Endothelial cell of umbilical vein (primary cell): ENCODE data around the gene SRSF3. TPM values are rescaled to one million over a fixed set of nuclear protein-coding genes. Genes with fewer than 3 reads are reported as not detected.

Experiments used
- BruUV-seq: library from RNA; stranded (reverse); fragments of 400-500 nt; replicated peaks from 2 replicates; lab custom pipeline; 2021; lab: Mats Ljungman, UMichigan
- CTCF ChIA-PET: fragments of 300-600, 350-600 bp; sonication (Branson Sonifier 250); formaldehyde crosslinking; loops from one replicate; lab custom pipeline; 2021; ENCODE audit warnings: antibody characterized with exemption, inconsistent platforms; lab: Charles Lee
- POLR2A ChIA-PET: fragments of 300-600, 350-600 bp; sonication (Branson Sonifier 250); formaldehyde crosslinking; loops from one replicate; lab custom pipeline; 2021; ENCODE audit warnings: antibody characterized with exemption, inconsistent platforms; lab: Charles Lee
- DNase-seq: peaks from one replicate; pipeline ENCODE4 v3.0.0-alpha.2; 2011; ENCODE audit warnings: low read depth, low spot score
- FAIRE-seq: peaks from 2 replicates; lab custom pipeline; 2011; peaks lifted over from hg19 to GRCh38; lab: Jason Lieb, UNC
- H2AFZ ChIP-seq: 2 replicates; pipeline ENCODE4 v1.6.0; 2012; ENCODE audit warnings: low read depth, low read length, control low read depth, inconsistent platforms
- H3K27ac ChIP-seq: 2 replicates; pipeline ENCODE4 v1.5.1; 2011; ENCODE audit warnings: low read depth, mild to moderate bottlenecking, control low read depth, low read length, moderate library complexity; ENCODE audit not compliant: insufficient read depth
- H3K27me3 ChIP-seq, 2 experiments: 2 replicates each; pipeline versions ENCODE4 v1.6.0 to v1.6.1; 2011; ENCODE audit warnings: low read length in 2 of 2, mixed read lengths in 1 of 2; ENCODE audit not compliant: control insufficient read depth in 2 of 2, insufficient read depth in 2 of 2
- H3K36me3 ChIP-seq, 2 experiments: 2 replicates in 1 of 2; 3 replicates in 1 of 2; pipeline ENCODE4 v1.5.1; 2011; ENCODE audit warnings: low read length in 2 of 2, mild to moderate bottlenecking in 1 of 2, moderate library complexity in 1 of 2; ENCODE audit not compliant: control insufficient read depth in 2 of 2, insufficient read depth in 2 of 2; ENCODE audit errors: extremely low read depth in 1 of 2
- H3K4me1 ChIP-seq: 3 replicates; pipeline ENCODE4 v1.5.1; 2011; ENCODE audit warnings: mild to moderate bottlenecking, low read length; ENCODE audit not compliant: control insufficient read depth, insufficient read depth; ENCODE audit errors: extremely low read depth
- H3K4me2 ChIP-seq: 2 replicates; pipeline ENCODE4 v1.6.1; 2011; ENCODE audit warnings: low read length, control low read depth, mixed read lengths; ENCODE audit not compliant: insufficient read depth
- H3K4me3 ChIP-seq, 3 experiments: fragments of 200-600 bp in 1 of 3; sonication (generic), shearing (Covaris generic) in 1 of 3; replicated peaks in 1 of 3; 2 replicates each; pipeline ENCODE4 v1.5.1; 2011 to 2016; ENCODE audit warnings: control low read depth in 3 of 3, low read length in 3 of 3, mild to moderate bottlenecking in 2 of 3, inconsistent platforms in 1 of 3, low read depth in 1 of 3, moderate library complexity in 1 of 3; ENCODE audit not compliant: insufficient read depth in 1 of 3
- H3K79me2 ChIP-seq: 2 replicates; pipeline ENCODE4 v1.6.0; 2012; ENCODE audit warnings: low read length, inconsistent platforms; ENCODE audit not compliant: control insufficient read depth, insufficient read depth
- H3K9ac ChIP-seq: replicated peaks from 2 replicates; pipeline ENCODE3; 2011; ENCODE audit warnings: low read length, control low read depth; ENCODE audit not compliant: insufficient read depth; ENCODE audit errors: extremely low read depth
- H3K9me1 ChIP-seq: replicated peaks from 3 replicates; pipeline ENCODE4 v1.6.0; 2011; ENCODE audit warnings: mild to moderate bottlenecking, low read length; ENCODE audit not compliant: control insufficient read depth, insufficient read depth; ENCODE audit errors: extremely low read depth
- H3K9me3 ChIP-seq: replicated peaks from 2 replicates; pipeline ENCODE4 v1.5.1; 2012; ENCODE audit warnings: low read length, inconsistent platforms; ENCODE audit not compliant: control insufficient read depth, insufficient read depth
- H4K20me1 ChIP-seq: replicated peaks from 2 replicates; pipeline ENCODE3; 2011; ENCODE audit warnings: mild to moderate bottlenecking, low read length; ENCODE audit not compliant: control insufficient read depth, insufficient read depth; ENCODE audit errors: extremely low read depth
- POLR2A ChIP-seq: IDR thresholded peaks from 2 replicates; pipeline ENCODE4 v1.6.1; 2012; ENCODE audit warnings: low read depth, mild to moderate bottlenecking, control low read depth, low read length
- POLR2AphosphoS5 ChIP-seq: IDR thresholded peaks from 2 replicates; pipeline ENCODE4 v1.6.1; 2012; ENCODE audit warnings: low read depth, mild to moderate bottlenecking, control low read depth, low read length, moderate library complexity; ENCODE audit not compliant: insufficient read depth
- dilution Hi-C: fragments of 300-500 bp; cut with MboI; formaldehyde crosslinking; loops from one replicate; pipeline ENCODE4 v1.15.0; 2019; ENCODE audit warnings: low sequenced_read_pairs; ENCODE audit not compliant: extremely low pct_ligation_motif_present
- intact Hi-C: fragments of 100-400 bp; cut with micrococcal nuclease; formaldehyde crosslinking; loops from one replicate; pipeline ENCODE4 v1.10.0; 2022
- polyA plus RNA-seq, 4 experiments: library from polyadenylated mRNA; depleted of rRNA in 3 of 4; stranded (reverse) in 3 of 4; unstranded in 1 of 4; fragments of >200 nt; gene quantifications; 2 replicates each; pipeline versions ENCODE4 v1.2.1 to v1.2.3, GENCODE V29; 2011 to 2012; ENCODE audit warnings: missing spikeins in 1 of 4
- total RNA-seq: library from RNA; stranded (reverse); gene quantifications from 2 replicates; pipeline ENCODE4 v1.2.3, GENCODE V29; 2021
- TF ChIP-seq, protein P1 (sequence below), 2 donors: IDR thresholded peaks; 1 replicate in 1 of 2; 2 replicates in 1 of 2; pipeline ENCODE4 v1.5.1; 2011; ENCODE audit warnings: low read length in 2 of 2, mild to moderate bottlenecking in 2 of 2, moderate library complexity in 2 of 2, control low read depth in 1 of 2, inconsistent platforms in 1 of 2, low read depth in 1 of 2; ENCODE audit not compliant: insufficient read depth in 1 of 2; ENCODE audit errors: extremely low read depth in 1 of 2

The SRSF3 gene
- total and polyA plus RNA-seq, 2 donors (not counting 3 experiments of a cell fraction or from before 2014, with no cell fraction given), result 317 to 393 TPM

DNA sequence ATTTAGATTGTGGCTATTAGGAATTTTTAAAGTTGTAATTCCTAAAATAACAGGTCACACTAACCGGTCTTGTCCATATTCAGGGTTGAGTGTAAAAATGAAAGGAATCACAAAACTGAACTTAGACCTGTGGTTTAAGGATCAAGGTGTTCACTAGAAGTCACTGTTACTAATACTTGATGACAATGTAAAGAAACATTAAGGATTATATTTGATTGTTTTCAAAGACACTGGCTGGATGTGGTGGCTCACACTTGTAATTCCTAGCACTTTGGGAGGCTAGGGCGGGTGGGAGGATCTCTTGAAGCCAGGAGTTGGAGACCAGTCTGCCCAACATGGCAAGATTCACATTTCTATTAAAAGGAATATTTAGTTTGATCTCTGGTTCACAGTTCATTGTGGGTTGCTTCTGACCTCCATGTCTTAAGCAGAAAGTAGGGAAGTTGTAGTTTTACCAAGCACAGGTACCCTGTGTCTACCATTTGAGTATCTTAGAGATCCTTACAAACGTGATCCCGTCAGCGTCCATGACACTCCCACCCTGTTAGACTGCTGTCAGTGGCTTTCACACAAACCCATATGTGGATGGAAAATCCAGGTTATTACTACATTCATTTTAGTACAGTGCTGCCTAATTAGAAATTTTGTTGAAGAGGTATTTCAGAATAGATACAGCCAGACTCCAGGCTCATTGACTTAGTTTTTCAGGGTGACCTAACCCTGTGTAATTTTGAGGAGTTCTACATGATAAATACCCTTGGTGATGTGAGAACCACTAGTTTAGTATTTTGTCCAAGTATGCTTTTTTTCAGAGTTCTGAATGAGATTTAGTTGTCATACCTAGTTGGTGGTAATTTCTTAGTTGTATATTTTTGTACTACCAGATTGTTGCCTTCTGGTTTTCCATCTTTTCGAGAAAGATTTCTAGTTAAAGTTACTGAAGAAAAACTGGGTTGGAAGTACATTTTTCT lies 10.2 kb downstream of the SRSF3 start:
- intact Hi-C loops (no loop called here), dilution Hi-C loops (no loop called here)
- H3K27ac ChIP-seq, result no peak overlapping the region
- no peak overlapping the region for H3K4me2 ChIP-seq
- no peak overlapping the region for H3K4me3 ChIP-seq
- H3K79me2 ChIP-seq, result peaks cover 75% of the 10 kb centered on the region
- DNase-seq, result no peak
- H3K36me3 ChIP-seq, result peaks cover 51 to 74% of the 10 kb centered on the region in 2 experiments
- peaks cover 7% of the 10 kb centered on the region for H3K4me1 ChIP-seq
- POLR2A ChIA-PET, result no interaction called here
- no peaks in the 10 kb centered on the region for H3K9me1 ChIP-seq
- H3K27me3 ChIP-seq, result no peaks in the 10 kb centered on the region
- H3K9me3 ChIP-seq, result no peaks in the 10 kb centered on the region
- BruUV-seq, result no TSS peak
- peak; percentile 40 for TF ChIP-seq POLR2AphosphoS5
- peak; percentile 61 for TF ChIP-seq POLR2A
- TF ChIP-seq, protein P1, sequence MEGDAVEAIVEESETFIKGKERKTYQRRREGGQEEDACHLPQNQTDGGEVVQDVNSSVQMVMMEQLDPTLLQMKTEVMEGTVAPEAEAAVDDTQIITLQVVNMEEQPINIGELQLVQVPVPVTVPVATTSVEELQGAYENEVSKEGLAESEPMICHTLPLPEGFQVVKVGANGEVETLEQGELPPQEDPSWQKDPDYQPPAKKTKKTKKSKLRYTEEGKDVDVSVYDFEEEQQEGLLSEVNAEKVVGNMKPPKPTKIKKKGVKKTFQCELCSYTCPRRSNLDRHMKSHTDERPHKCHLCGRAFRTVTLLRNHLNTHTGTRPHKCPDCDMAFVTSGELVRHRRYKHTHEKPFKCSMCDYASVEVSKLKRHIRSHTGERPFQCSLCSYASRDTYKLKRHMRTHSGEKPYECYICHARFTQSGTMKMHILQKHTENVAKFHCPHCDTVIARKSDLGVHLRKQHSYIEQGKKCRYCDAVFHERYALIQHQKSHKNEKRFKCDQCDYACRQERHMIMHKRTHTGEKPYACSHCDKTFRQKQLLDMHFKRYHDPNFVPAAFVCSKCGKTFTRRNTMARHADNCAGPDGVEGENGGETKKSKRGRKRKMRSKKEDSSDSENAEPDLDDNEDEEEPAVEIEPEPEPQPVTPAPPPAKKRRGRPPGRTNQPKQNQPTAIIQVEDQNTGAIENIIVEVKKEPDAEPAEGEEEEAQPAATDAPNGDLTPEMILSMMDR (IDR thresholded peaks at IDR 0.05; ENCODE audit: extremely low read depth in 1 of 2, insufficient read depth in 1 of 2, low read depth in 1 of 2, low read length in 2 of 2), result no peak
- H2AFZ ChIP-seq, result no peak overlapping the region
- H4K20me1 ChIP-seq, result peaks cover 30% of the 10 kb centered on the region
- CTCF ChIA-PET, result no interaction called here
- no peak for FAIRE-seq
- H3K9ac ChIP-seq, result no peak overlapping the region

DNA sequence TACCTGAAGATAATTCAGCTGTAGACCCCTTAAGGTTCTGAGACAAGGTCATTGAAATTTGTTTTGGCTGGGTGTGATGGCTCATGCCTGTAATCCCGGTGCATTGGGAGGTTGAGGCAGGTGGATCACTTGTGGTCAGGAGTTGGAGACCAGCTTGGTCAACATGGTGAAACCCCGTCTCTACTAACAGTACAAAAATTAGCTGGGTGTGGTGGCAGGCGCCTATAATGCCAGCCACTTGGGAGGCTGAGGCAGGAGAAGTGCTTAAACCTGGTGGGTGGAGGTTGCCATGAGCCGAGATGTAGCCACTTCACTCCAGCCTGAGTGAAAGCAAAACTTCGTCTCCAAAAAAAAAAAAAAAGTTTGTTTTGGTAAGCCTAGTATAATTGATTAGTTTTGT lies 11.0 kb downstream of the SRSF3 start:
- Histone ChIP-seq H3K9ac (no peak overlapping the region), H3K27me3 (no peaks in the 10 kb centered on the region), H3K9me3 (no peaks in the 10 kb centered on the region), H3K36me3 (peaks cover 44 to 70% of the 10 kb centered on the region in 2 experiments), H3K4me3 (no peak overlapping the region), H3K79me2 (peaks cover 68% of the 10 kb centered on the region), H3K9me1 (no peaks in the 10 kb centered on the region), H2AFZ (no peak overlapping the region), H3K27ac (no peak overlapping the region), H3K4me2 (no peak overlapping the region), H3K4me1 (peaks cover 1% of the 10 kb centered on the region), H4K20me1 (peaks cover 28% of the 10 kb centered on the region)
- DNase-seq (no peak), FAIRE-seq (no peak)
- intact Hi-C loops (no loop called here), dilution Hi-C loops (no loop called here)
- ChIA-PET POLR2A (no interaction called here), CTCF (no interaction called here)
- TF ChIP-seq POLR2A (no peak), POLR2AphosphoS5 (peak; percentile 19)
- no TSS peak for BruUV-seq
